Measurements from ENCODE around the gene F7.

DNA sequence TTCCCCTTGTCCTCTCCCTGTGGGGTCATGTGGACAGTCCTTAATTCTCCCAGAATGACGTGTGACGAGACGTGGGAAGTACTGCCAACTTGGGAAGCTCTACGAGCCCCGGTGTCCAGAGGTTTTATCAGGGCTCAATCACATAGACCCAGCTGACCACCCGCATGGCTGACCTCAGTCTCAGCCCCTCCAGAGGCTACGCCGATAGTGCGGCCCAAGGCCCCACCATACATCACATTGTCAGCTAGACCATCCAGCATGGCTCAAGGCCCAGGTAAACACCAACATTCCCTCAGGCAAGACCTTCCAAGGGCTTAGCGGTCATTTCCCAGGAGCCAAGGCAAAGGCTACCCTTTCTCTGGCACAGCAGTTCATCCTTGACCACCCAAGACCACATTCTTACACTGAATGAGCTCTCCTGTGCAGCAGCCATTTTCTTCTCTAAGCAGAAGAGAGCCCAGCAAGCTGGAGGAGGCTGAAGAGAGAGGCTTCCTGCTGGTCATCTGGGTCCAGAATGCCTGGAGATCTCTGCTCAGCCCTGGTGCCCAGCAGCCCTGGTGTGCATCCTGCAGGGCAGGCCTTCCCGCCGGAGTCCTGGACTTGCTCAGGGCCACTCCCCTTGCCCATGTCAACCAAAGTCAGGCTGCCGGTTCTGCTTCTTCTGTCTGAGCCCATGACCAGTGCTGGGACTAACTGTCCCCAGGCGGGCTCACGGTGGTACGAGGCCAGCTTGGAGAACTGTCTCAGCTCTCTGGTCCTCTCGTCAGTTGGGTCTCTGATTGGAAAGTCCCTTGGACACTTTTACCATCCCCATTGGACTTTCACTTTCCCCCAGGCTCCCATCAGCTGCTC lies 9.1 kb downstream of the F7 start:
- TF ChIP-seq CTCF (IDR thresholded peaks at IDR 0.05) (no peak), POLR2A (IDR thresholded peaks at IDR 0.05) (no peak)

Data from thyroid gland (tissue), 4 donors.